H7 (cell line): Measurements from ENCODE around the gene TEX2. TPM values are rescaled to one million over a fixed set of nuclear protein-coding genes. Genes with fewer than 3 reads are reported as not detected.

Experiments used
- DNase-seq: peaks from one replicate; pipeline ENCODE4 v3.0.0; 2012
- H3K27me3 ChIP-seq: 2 replicates; pipeline ENCODE4 v1.6.0; 2011; ENCODE audit warnings: mild to moderate bottlenecking, low read length; ENCODE audit not compliant: control insufficient read depth, insufficient read depth
- H3K36me3 ChIP-seq: replicated peaks from 2 replicates; pipeline ENCODE4 v1.5.1; 2011; ENCODE audit warnings: low read length; ENCODE audit not compliant: control insufficient read depth, insufficient read depth
- H3K4me3 ChIP-seq: 2 replicates; pipeline ENCODE4 v1.5.1; 2011; ENCODE audit warnings: low read depth, mild to moderate bottlenecking, control low read depth, low read length, moderate library complexity; ENCODE audit not compliant: insufficient read depth
- total RNA-seq: library from RNA; depleted of rRNA; stranded (reverse); fragments of >200 nt; shearing (Covaris generic); gene quantifications from 2 replicates; pipeline ENCODE4 v1.2.3, GENCODE V29; 2014

The TEX2 gene
- total RNA-seq, 1 experiment from 2014 or later = 4.7 TPM

GRCh38 chr17:64278614-64279013, 15.6 kb upstream of the TEX2 start:
- no peak for DNase-seq
- no peaks in the 10 kb centered on the region for H3K27me3 ChIP-seq
- no peak overlapping the region for H3K4me3 ChIP-seq
- no peaks in the 10 kb centered on the region for H3K36me3 ChIP-seq

GRCh38 chr17:64277831-64278562, 14.9 kb upstream of the TEX2 start:
- no peaks in the 10 kb centered on the region for H3K27me3 ChIP-seq
- DNase-seq = no peak
- no peak overlapping the region for H3K4me3 ChIP-seq
- H3K36me3 ChIP-seq = no peaks in the 10 kb centered on the region

- H3K36me3 ChIP-seq = no peaks in the 10 kb centered on the region
- no peak overlapping the region for H3K4me3 ChIP-seq
- no peaks in the 10 kb centered on the region for H3K27me3 ChIP-seq
- DNase-seq = no peak
Measured at GRCh38 chr17:64276961-64277505, 14.0 kb upstream of the TEX2 start.

- Histone ChIP-seq H3K27me3 (no peaks in the 10 kb centered on the region), H3K4me3 (no peak overlapping the region), H3K36me3 (no peaks in the 10 kb centered on the region)
- DNase-seq = no peak
Measured at GRCh38 chr17:64275016-64275415, 12.0 kb upstream of the TEX2 start.

- no peak for DNase-seq
- Histone ChIP-seq H3K4me3 (no peak overlapping the region), H3K36me3 (no peaks in the 10 kb centered on the region), H3K27me3 (no peaks in the 10 kb centered on the region)
Measured at GRCh38 chr17:64273006-64273405, 9.9 kb upstream of the TEX2 start.

- H3K4me3 ChIP-seq = no peak overlapping the region
- peaks cover 4% of the 10 kb centered on the region; the same call in 1 of the 2 replicates for H3K27me3 ChIP-seq
- DNase-seq = no peak
- no peaks in the 10 kb centered on the region for H3K36me3 ChIP-seq
Measured at GRCh38 chr17:64270885-64271284, 7.8 kb upstream of the TEX2 start.

- no peaks in the 10 kb centered on the region for H3K36me3 ChIP-seq
- no peak for DNase-seq
- H3K27me3 ChIP-seq = peaks cover 5% of the 10 kb centered on the region; the same call in 1 of the 2 replicates
- H3K4me3 ChIP-seq = no peak overlapping the region
Measured at GRCh38 chr17:64269687-64270649, 6.9 kb upstream of the TEX2 start.

GRCh38 chr17:64264891-64265290, 1.8 kb upstream of the TEX2 start:
- H3K36me3 ChIP-seq = no peaks in the 10 kb centered on the region
- H3K4me3 ChIP-seq = no peak overlapping the region
- H3K27me3 ChIP-seq = peaks cover 28% of the 10 kb centered on the region
- no peak for DNase-seq

- peak overlapping the region; percentile 93 for H3K4me3 ChIP-seq
- DNase-seq = no peak
- no peaks in the 10 kb centered on the region for H3K36me3 ChIP-seq
- H3K27me3 ChIP-seq = peaks cover 26% of the 10 kb centered on the region
Measured at GRCh38 chr17:64262198-64262999, 661 bp downstream of the TEX2 start.

GRCh38 chr17:64261417-64262145, 1.5 kb downstream of the TEX2 start:
- no peaks in the 10 kb centered on the region for H3K36me3 ChIP-seq
- DNase-seq = no peak
- peaks cover 26% of the 10 kb centered on the region for H3K27me3 ChIP-seq
- H3K4me3 ChIP-seq = no peak overlapping the region

GRCh38 chr17:64260886-64261285, 2.2 kb downstream of the TEX2 start:
- DNase-seq = no peak
- H3K4me3 ChIP-seq = no peak overlapping the region

GRCh38 chr17:64259922-64260321, 3.1 kb downstream of the TEX2 start:
- no peak overlapping the region for H3K4me3 ChIP-seq
- H3K36me3 ChIP-seq = no peaks in the 10 kb centered on the region
- H3K27me3 ChIP-seq = peaks cover 22% of the 10 kb centered on the region
- DNase-seq = no peak

More at GRCh38 chr17:64260886-64261285, 2.2 kb downstream of the TEX2 start:
- H3K27me3 ChIP-seq = peaks cover 24% of the 10 kb centered on the region
- no peaks in the 10 kb centered on the region for H3K36me3 ChIP-seq

- Histone ChIP-seq H3K36me3 (no peaks in the 10 kb centered on the region), H3K27me3 (peaks cover 19% of the 10 kb centered on the region), H3K4me3 (no peak overlapping the region)
- DNase-seq = no peak
Measured at GRCh38 chr17:64259426-64259825, 3.6 kb downstream of the TEX2 start.
